Neural progenitor cell (in vitro differentiated cells): ENCODE results near the gene PEX26.
"Not testable (repeated sequence)": the region's sequence is repeated elsewhere in the genome, so short reads cannot be mapped to it uniquely, and the experiment has no call there.

ENCODE experiments used
- CTCF ChIP-seq: fragments of 200-600 bp; sonication (generic); IDR thresholded peaks from 2 replicates; pipeline ENCODE4 v1.5.1; 2017; ENCODE audit warnings: antibody characterized with exemption, mild to moderate bottlenecking
- EZH2 ChIP-seq: fragments of 200-600 bp; sonication (generic); IDR thresholded peaks from 2 replicates; pipeline ENCODE4 v1.6.1; 2017; ENCODE audit warnings: antibody characterized with exemption, mild to moderate bottlenecking, moderate library complexity

- TF ChIP-seq CTCF, EZH2: not testable (repeated sequence)
Measured at GRCh38 chr22:18071307-18071967, 6.4 kb upstream of the PEX26 start.
